ENCODE measurements around the gene RESP18. TPM values are rescaled to one million over a fixed set of nuclear protein-coding genes. Genes with fewer than 3 reads are reported as not detected.

Gene RESP18
- total RNA-seq, 2 donors from 2014 or later, result not detected

GRCh38 chr2:219294356-219295351 is 37.9 kb downstream of the RESP18 start:
- peaks cover 0 to 14% of the 10 kb centered on the region in 2 donors for H3K4me1 ChIP-seq
- no peaks in the 10 kb centered on the region for H3K9me3 ChIP-seq
- H3K36me3 ChIP-seq, result no peaks in the 10 kb centered on the region
- DNase-seq (ENCODE audit: low spot score), result peak; percentile 87
- peak overlapping the region; percentile 47 to 61 for H3K4me3 ChIP-seq
- peak; percentile 99 to 100 for TF ChIP-seq CTCF (IDR thresholded peaks at IDR 0.05)
- no peaks in the 10 kb centered on the region for H3K27me3 ChIP-seq
- peak overlapping the region; percentile 85 to 89 for H3K27ac ChIP-seq

- H3K36me3 ChIP-seq, result no peaks in the 10 kb centered on the region
- peaks cover 0 to 18% of the 10 kb centered on the region in 2 donors for H3K4me1 ChIP-seq
- no peak overlapping the region for H3K4me3 ChIP-seq
- no peaks in the 10 kb centered on the region for H3K9me3 ChIP-seq
- H3K27ac ChIP-seq, result peak overlapping the region; percentile 85 to 89
- no peak for DNase-seq (ENCODE audit: low spot score)
- TF ChIP-seq CTCF (IDR thresholded peaks at IDR 0.05), result no peak
- H3K27me3 ChIP-seq, result no peaks in the 10 kb centered on the region
Measured at GRCh38 chr2:219293736-219294231, 38.8 kb downstream of the RESP18 start.

GRCh38 chr2:219292616-219293015 is 39.9 kb downstream of the RESP18 start:
- Histone ChIP-seq H3K4me3 (no peak overlapping the region), H3K36me3 (no peaks in the 10 kb centered on the region), H3K4me1 (peaks cover 0 to 15% of the 10 kb centered on the region in 2 donors), H3K9me3 (no peaks in the 10 kb centered on the region), H3K27me3 (no peaks in the 10 kb centered on the region), H3K27ac (no peak overlapping the region)
- TF ChIP-seq CTCF (IDR thresholded peaks at IDR 0.05), result no peak
- DNase-seq (ENCODE audit: low spot score), result no peak

GRCh38 chr2:219291910-219292490 is 40.5 kb downstream of the RESP18 start:
- no peak overlapping the region for H3K27ac ChIP-seq
- H3K4me1 ChIP-seq, result peaks cover 0 to 15% of the 10 kb centered on the region in 2 donors
- no peaks in the 10 kb centered on the region for H3K9me3 ChIP-seq
- DNase-seq (ENCODE audit: low spot score), result no peak
- no peaks in the 10 kb centered on the region for H3K27me3 ChIP-seq
- no peak overlapping the region for H3K4me3 ChIP-seq
- TF ChIP-seq CTCF (IDR thresholded peaks at IDR 0.05), result no peak
- H3K36me3 ChIP-seq, result no peaks in the 10 kb centered on the region

GRCh38 chr2:219291394-219291793 is 41.1 kb downstream of the RESP18 start:
- H3K27me3 ChIP-seq, result no peaks in the 10 kb centered on the region
- no peak overlapping the region for H3K27ac ChIP-seq
- DNase-seq (ENCODE audit: low spot score), result no peak
- H3K9me3 ChIP-seq, result no peaks in the 10 kb centered on the region
- no peak for TF ChIP-seq CTCF (IDR thresholded peaks at IDR 0.05)
- peaks cover 0 to 20% of the 10 kb centered on the region in 2 donors for H3K4me1 ChIP-seq
- no peak overlapping the region for H3K4me3 ChIP-seq
- H3K36me3 ChIP-seq, result no peaks in the 10 kb centered on the region
